ENCODE data around the gene PIGH. TPM values are rescaled to one million over a fixed set of nuclear protein-coding genes. Genes with fewer than 3 reads are reported as not detected.

Gene PIGH
- total RNA-seq, 1 experiment from 2014 or later, result 19.0 TPM

- H3K4me1 Mint-ChIP-seq (ENCODE audit: low read depth, unreplicated experiment), result peaks cover 9% of the 10 kb centered on the region
- peak overlapping the region; percentile 37 for H3K27ac Mint-ChIP-seq (ENCODE audit: unreplicated experiment)
- DNase-seq, result peak; percentile 31
- peak overlapping the region; percentile 46 for H3K4me3 Mint-ChIP-seq (ENCODE audit: low read depth, unreplicated experiment)
- CTCF ChIA-PET, result interaction anchor here (0.9 to 2.1 kb wide), 3 partner anchors 9 to 59 kb away, joined by 3 to 7 read pairs (median 4); partner anchors contain the start of genes PIGH and PLEKHH1
- no peak for TF ChIP-seq CTCF (IDR thresholded peaks at IDR 0.05; ENCODE audit: unreplicated experiment)
- BruUV-seq (replicated peaks), result no TSS peak
- H3K36me3 Mint-ChIP-seq (ENCODE audit: insufficient read depth, unreplicated experiment), result no peaks in the 10 kb centered on the region
- intact Hi-C loops (cut with micrococcal nuclease; ENCODE audit: unreplicated experiment), result no loop called here
- no peaks in the 10 kb centered on the region for H3K27me3 Mint-ChIP-seq (ENCODE audit: unreplicated experiment)
- no peaks in the 10 kb centered on the region for H3K9me3 Mint-ChIP-seq (ENCODE audit: low read depth, unreplicated experiment)
These were observed 58.4 kb downstream of the PIGH start for GRCh38 chr14:67541448-67542387.

Other genes starting within 250 kb of the PIGH start
- gene ATP6V1D, start 240.5 kb downstream of the PIGH start, total RNA-seq (2022), result 45.1 and 53.3 TPM in 2 replicates
- 148 and 161 TPM in 2 replicates for gene EIF2S1, start 239.9 kb downstream of the PIGH start, total RNA-seq (2022)
- gene PLEK2, start 188.1 kb downstream of the PIGH start, total RNA-seq (2022), result 34.8 and 39.5 TPM in 2 replicates
- gene TMEM229B, start 111.5 kb downstream of the PIGH start, total RNA-seq (2022), result 0.76 and 2.5 TPM in 2 replicates
- gene PLEKHH1, start 67.0 kb downstream of the PIGH start, total RNA-seq (2022), result 11.8 and 13.6 TPM in 2 replicates
- gene ARG2, start 19.7 kb upstream of the PIGH start, total RNA-seq (2022), result 11.2 and 18.4 TPM in 2 replicates
- gene VTI1B, start 74.4 kb upstream of the PIGH start, total RNA-seq (2022), result 70.3 and 75.5 TPM in 2 replicates
- 117 and 133 TPM in 2 replicates for gene RDH11, start 95.5 kb upstream of the PIGH start, total RNA-seq (2022)
- 0.38 and 0.51 TPM in 2 replicates for gene RDH12, start 101.6 kb upstream of the PIGH start, total RNA-seq (2022)
- gene ZFYVE26, start 216.3 kb upstream of the PIGH start, total RNA-seq (2022), result 19.9 and 22.5 TPM in 2 replicates
- gene RAD51B, start 219.5 kb upstream of the PIGH start, total RNA-seq (2022), result 24.7 and 33.0 TPM in 2 replicates